ENCODE data around the gene FASTKD3.

FASTKD3 gene

GRCh38 chr5:7881091-7881490 lies 12.3 kb upstream of the FASTKD3 start:
- in situ Hi-C loops (cut with HindIII; ENCODE audit: low sequenced_read_pairs) = no loop called here

- in situ Hi-C loops (cut with HindIII; ENCODE audit: low sequenced_read_pairs) = no loop called here
Observed at GRCh38 chr5:7878381-7878873, 9.6 kb upstream of the FASTKD3 start.

- in situ Hi-C loops (cut with HindIII; ENCODE audit: low sequenced_read_pairs) = no loop called here
Observed at GRCh38 chr5:7877851-7878250, 9.0 kb upstream of the FASTKD3 start.

GRCh38 chr5:7876867-7877266 lies 8.0 kb upstream of the FASTKD3 start:
- in situ Hi-C loops (cut with HindIII; ENCODE audit: low sequenced_read_pairs) = no loop called here

- in situ Hi-C loops (cut with HindIII; ENCODE audit: low sequenced_read_pairs) = no loop called here
Observed at GRCh38 chr5:7875151-7875550, 6.3 kb upstream of the FASTKD3 start.

GRCh38 chr5:7874639-7875038 lies 5.8 kb upstream of the FASTKD3 start:
- in situ Hi-C loops (cut with HindIII; ENCODE audit: low sequenced_read_pairs) = loop anchor here (25.0 kb wide), 1 partner anchor 1237 kb away; the partner anchor contains the start of genes NSUN2 and SRD5A1

GRCh38 chr5:7873216-7873615 lies 4.4 kb upstream of the FASTKD3 start:
- in situ Hi-C loops (cut with HindIII; ENCODE audit: low sequenced_read_pairs) = loop anchor here (25.0 kb wide), 1 partner anchor 1236 kb away; the partner anchor contains the start of genes NSUN2 and SRD5A1

- in situ Hi-C loops (cut with HindIII; ENCODE audit: low sequenced_read_pairs) = loop anchor here (25.0 kb wide), 1 partner anchor 1235 kb away; the partner anchor contains the start of genes NSUN2 and SRD5A1
Observed at GRCh38 chr5:7872517-7873130, 3.8 kb upstream of the FASTKD3 start.

- in situ Hi-C loops (cut with HindIII; ENCODE audit: low sequenced_read_pairs) = loop anchor here (25.0 kb wide), 1 partner anchor 1234 kb away; the partner anchor contains the start of genes NSUN2 and SRD5A1
Observed at GRCh38 chr5:7871653-7872052, 2.8 kb upstream of the FASTKD3 start.

- in situ Hi-C loops (cut with HindIII; ENCODE audit: low sequenced_read_pairs) = loop anchor here (25.0 kb wide), 1 partner anchor 1232 kb away; the partner anchor contains the start of genes NSUN2 and SRD5A1
Observed at GRCh38 chr5:7869474-7870136, 774 bp upstream of the FASTKD3 start.

GRCh38 chr5:7868427-7868772 lies 431 bp downstream of the FASTKD3 start:
- in situ Hi-C loops (cut with HindIII; ENCODE audit: low sequenced_read_pairs) = loop anchor here (25.0 kb wide), 1 partner anchor 1231 kb away; the partner anchor contains the start of genes NSUN2 and SRD5A1

GRCh38 chr5:7867260-7867659 lies 1.6 kb downstream of the FASTKD3 start:
- in situ Hi-C loops (cut with HindIII; ENCODE audit: low sequenced_read_pairs) = loop anchor here (25.0 kb wide), 1 partner anchor 1230 kb away; the partner anchor contains the start of genes NSUN2 and SRD5A1

GRCh38 chr5:7866196-7866595 lies 2.6 kb downstream of the FASTKD3 start:
- in situ Hi-C loops (cut with HindIII; ENCODE audit: low sequenced_read_pairs) = loop anchor here (25.0 kb wide), 1 partner anchor 1229 kb away; the partner anchor contains the start of genes NSUN2 and SRD5A1

- in situ Hi-C loops (cut with HindIII; ENCODE audit: low sequenced_read_pairs) = loop anchor here (25.0 kb wide), 1 partner anchor 1221 kb away; the partner anchor contains the start of genes NSUN2 and SRD5A1
Observed at GRCh38 chr5:7857926-7858632, 10.8 kb downstream of the FASTKD3 start.

- in situ Hi-C loops (cut with HindIII; ENCODE audit: low sequenced_read_pairs) = loop anchor here (25.0 kb wide), 1 partner anchor 1220 kb away; the partner anchor contains the start of genes NSUN2 and SRD5A1
Observed at GRCh38 chr5:7857361-7857760, 11.5 kb downstream of the FASTKD3 start.

GRCh38 chr5:7856855-7857254 lies 12.0 kb downstream of the FASTKD3 start:
- in situ Hi-C loops (cut with HindIII; ENCODE audit: low sequenced_read_pairs) = loop anchor here (25.0 kb wide), 1 partner anchor 1220 kb away; the partner anchor contains the start of genes NSUN2 and SRD5A1

- in situ Hi-C loops (cut with HindIII; ENCODE audit: low sequenced_read_pairs) = loop anchor here (25.0 kb wide), 1 partner anchor 1218 kb away; the partner anchor contains the start of genes NSUN2 and SRD5A1
Observed at GRCh38 chr5:7855611-7856010, 13.2 kb downstream of the FASTKD3 start.

- in situ Hi-C loops (cut with HindIII; ENCODE audit: low sequenced_read_pairs) = loop anchor here (25.0 kb wide), 1 partner anchor 1216 kb away; the partner anchor contains the start of genes NSUN2 and SRD5A1
Observed at GRCh38 chr5:7852988-7853387, 15.8 kb downstream of the FASTKD3 start.

GRCh38 chr5:7852542-7852941 lies 16.3 kb downstream of the FASTKD3 start:
- in situ Hi-C loops (cut with HindIII; ENCODE audit: low sequenced_read_pairs) = loop anchor here (25.0 kb wide), 1 partner anchor 1215 kb away; the partner anchor contains the start of genes NSUN2 and SRD5A1

- in situ Hi-C loops (cut with HindIII; ENCODE audit: low sequenced_read_pairs) = loop anchor here (25.0 kb wide), 1 partner anchor 1214 kb away; the partner anchor contains the start of genes NSUN2 and SRD5A1
Observed at GRCh38 chr5:7851617-7852289, 17.1 kb downstream of the FASTKD3 start.
